HEK293 (cell line): ENCODE data around the gene SELENBP1.

Experiments
- CTCF ChIA-PET: fragments of 350-600 bp; formaldehyde crosslinking; extraction: SDS; loops from one replicate; lab custom pipeline; 2021; ENCODE audit warnings: antibody characterized with exemption; lab: Yijun Ruan, JAX
- POLR2A ChIA-PET: fragments of 300-600 bp; formaldehyde crosslinking; extraction: SDS; loops from one replicate; lab custom pipeline; 2020; ENCODE audit warnings: antibody characterized with exemption, inconsistent platforms; lab: Yijun Ruan, JAX
- H3K27ac ChIP-seq: fragments of 200-500 bp; sonication (Bioruptor generic); 2 replicates; pipeline ENCODE4 v1.5.1; 2014; ENCODE audit warnings: low read depth, low read length, control low read depth, inconsistent platforms; ENCODE audit errors: extremely low read depth
- H3K36me3 ChIP-seq, 2 experiments: fragments of 200-500 bp in 1 of 2; sonication (Bioruptor generic) in 1 of 2; 1 replicate in 1 of 2; 2 replicates in 1 of 2; pipeline ENCODE4 v1.5.1; 2014 to 2017; ENCODE audit warnings: inconsistent platforms in 2 of 2, low read length in 2 of 2; ENCODE audit not compliant: control insufficient read depth in 2 of 2, insufficient read depth in 1 of 2
- H3K4me1 ChIP-seq: fragments of 200-500 bp; sonication (Bioruptor generic); 2 replicates; pipeline ENCODE4 v1.5.1; 2014; ENCODE audit warnings: mild to moderate bottlenecking, low read length, inconsistent platforms; ENCODE audit not compliant: control insufficient read depth, insufficient read depth
- H3K4me3 ChIP-seq: 2 replicates; pipeline ENCODE4 v1.5.1; 2011; ENCODE audit warnings: low read depth, mild to moderate bottlenecking, control low read depth, low read length, moderate library complexity
- H3K9me3 ChIP-seq: fragments of 200-500 bp; sonication (Bioruptor generic); 2 replicates; pipeline ENCODE4 v1.5.1; 2014; ENCODE audit warnings: low read depth, low read length, inconsistent platforms; ENCODE audit not compliant: control insufficient read depth, insufficient read depth
- IKZF3 ChIP-seq: fragments of 450-650 bp; IDR thresholded peaks from 2 replicates; pipeline ENCODE4 v1.5.0; 2018; ENCODE audit warnings: missing biosample characterization, mild to moderate bottlenecking, missing genetic modification characterization, moderate library complexity
- OSR2 ChIP-seq: fragments of 450-650 bp; formaldehyde crosslinking; IDR thresholded peaks from 2 replicates; pipeline ENCODE4 v1.5.1; 2016; ENCODE audit warnings: missing biosample characterization, missing genetic modification characterization
- SCRT1 ChIP-seq: fragments of 450-650 bp; formaldehyde crosslinking; IDR thresholded peaks from 2 replicates; pipeline ENCODE4 v1.5.1; 2016; ENCODE audit warnings: missing biosample characterization, missing genetic modification characterization, borderline replicate concordance
- ZNF416 ChIP-seq: fragments of 450-650 bp; formaldehyde crosslinking; IDR thresholded peaks from 2 replicates; pipeline ENCODE4 v1.5.1; 2016; ENCODE audit warnings: missing biosample characterization, missing genetic modification characterization
- TF ChIP-seq, protein P1 (sequence below): fragments of 450-650 bp; formaldehyde crosslinking; IDR thresholded peaks from 2 replicates; pipeline ENCODE4 v1.5.1; 2016; ENCODE audit warnings: missing biosample characterization, missing genetic modification characterization

SELENBP1 gene

DNA sequence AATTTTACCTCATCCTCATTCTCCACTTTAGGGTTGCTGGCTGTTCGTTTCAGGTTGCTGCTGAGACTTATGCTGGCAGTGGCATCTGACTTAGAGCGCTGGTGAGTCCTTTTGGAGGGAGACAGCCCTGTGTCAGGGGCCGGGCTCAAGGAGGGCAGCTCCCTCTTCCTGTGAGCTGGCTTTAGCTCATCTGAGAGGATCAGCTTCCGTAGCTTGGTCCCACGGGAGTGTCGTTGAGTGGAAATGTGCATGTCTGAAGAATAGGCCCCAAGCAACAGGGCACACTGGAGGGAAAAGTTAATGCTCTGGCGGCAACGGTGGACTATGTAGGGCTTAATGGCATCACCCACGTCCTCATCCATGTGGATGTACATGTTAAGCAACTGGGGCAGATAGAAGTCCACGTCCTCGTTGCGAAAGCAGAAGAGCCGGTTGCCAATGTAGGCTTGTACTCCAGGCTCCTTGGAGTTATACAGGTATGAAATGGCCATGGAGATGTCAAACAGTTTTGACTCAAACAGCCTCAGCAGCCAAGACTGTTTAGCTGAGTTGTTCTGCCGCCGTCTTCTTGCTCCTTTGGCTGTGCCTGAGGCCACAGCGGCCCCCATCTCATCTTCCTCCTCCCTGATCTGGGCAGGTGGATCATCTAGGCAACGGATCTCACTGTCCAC is 56.8 kb downstream of the SELENBP1 start:
- no peak overlapping the region for H3K4me3 ChIP-seq
- no peak overlapping the region for H3K27ac ChIP-seq
- peaks cover 18 to 91% of the 10 kb centered on the region in 2 experiments; a peak in 2 of 3 replicates for H3K36me3 ChIP-seq
- CTCF ChIA-PET: interaction anchor here (1.9 kb wide), 1 partner anchor 14 kb away, joined by 5 read pairs; no protein-coding TSS in a partner anchor
- TF ChIP-seq SCRT1 (no peak), IKZF3 (tag by site-specific recombination) (no peak), ZNF416 (tag by site-specific recombination) (no peak), OSR2 (tag by site-specific recombination) (no peak)
- TF ChIP-seq, protein P1, sequence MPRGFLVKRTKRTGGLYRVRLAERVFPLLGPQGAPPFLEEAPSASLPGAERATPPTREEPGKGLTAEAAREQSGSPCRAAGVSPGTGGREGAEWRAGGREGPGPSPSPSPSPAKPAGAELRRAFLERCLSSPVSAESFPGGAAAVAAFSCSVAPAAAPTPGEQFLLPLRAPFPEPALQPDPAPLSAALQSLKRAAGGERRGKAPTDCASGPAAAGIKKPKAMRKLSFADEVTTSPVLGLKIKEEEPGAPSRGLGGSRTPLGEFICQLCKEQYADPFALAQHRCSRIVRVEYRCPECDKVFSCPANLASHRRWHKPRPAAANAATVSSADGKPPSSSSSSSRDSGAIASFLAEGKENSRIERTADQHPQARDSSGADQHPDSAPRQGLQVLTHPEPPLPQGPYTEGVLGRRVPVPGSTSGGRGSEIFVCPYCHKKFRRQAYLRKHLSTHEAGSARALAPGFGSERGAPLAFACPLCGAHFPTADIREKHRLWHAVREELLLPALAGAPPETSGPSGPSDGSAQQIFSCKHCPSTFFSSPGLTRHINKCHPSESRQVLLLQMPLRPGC (tag by site-specific recombination): no peak
- POLR2A ChIA-PET: interaction anchor here (0.5 to 3.3 kb wide), 3 partner anchors 11 to 100 kb away, joined by 3 to 18 read pairs (median 3); partner anchors contain the start of gene PI4KB
- no peaks in the 10 kb centered on the region for H3K9me3 ChIP-seq
- H3K4me1 ChIP-seq: no peaks in the 10 kb centered on the region
